ENCODE data around the gene REG3G.
"Not testable (repeated sequence)": the region's sequence is repeated elsewhere in the genome, so short reads cannot be mapped to it uniquely, and the experiment has no call there.

Gene REG3G

GRCh38 chr2:79026061-79026460 is 559 bp downstream of the REG3G start:
- DNase-seq, result no peak

GRCh38 chr2:79039944-79040343 is 14.4 kb downstream of the REG3G start:
- no peak for DNase-seq

GRCh38 chr2:79041032-79041448 is 15.5 kb downstream of the REG3G start:
- DNase-seq, result no peak

GRCh38 chr2:79053486-79053885 is 28.0 kb downstream of the REG3G start:
- DNase-seq, result not testable (repeated sequence)

GRCh38 chr2:79054769-79055168 is 29.3 kb downstream of the REG3G start:
- not testable (repeated sequence) for DNase-seq

GRCh38 chr2:79065201-79065600 is 39.7 kb downstream of the REG3G start:
- DNase-seq, result no peak

- no peak for DNase-seq
Observed at GRCh38 chr2:79071078-79071477, 45.6 kb downstream of the REG3G start.

Measured in midbrain (tissue), 1 donor.